HG03045 (cell line): ENCODE results near the gene MUC20.

Experiments used
- ATAC-seq: cut with Tn5 transposase; IDR thresholded peaks from one replicate; pipeline ENCODE4 v1.9.1; 2021; ENCODE audit warnings: mild to moderate bottlenecking, moderate library complexity; ENCODE audit not compliant: unreplicated experiment

Gene MUC20

DNA sequence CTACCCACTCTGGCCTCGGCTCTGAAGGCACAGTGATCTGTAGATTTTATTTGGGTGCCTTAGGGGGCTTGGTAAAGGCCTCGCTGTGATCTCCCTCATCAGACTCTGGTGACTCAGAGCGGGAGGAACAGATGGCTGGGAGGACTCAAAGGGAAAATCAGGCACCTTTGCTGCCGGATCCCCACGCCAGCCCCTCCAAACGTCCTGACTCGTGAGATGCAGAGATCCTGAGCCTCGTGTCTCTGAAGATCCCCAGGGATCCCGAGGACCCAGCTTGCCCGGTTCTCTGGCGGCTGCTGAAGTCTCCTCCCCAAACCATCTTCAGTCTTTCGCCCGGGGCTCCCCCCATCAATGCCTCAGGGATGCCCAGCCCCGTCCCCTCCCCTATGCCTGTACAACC lies 32.8 kb downstream of the MUC20 start:
- no peak for ATAC-seq

- no peak for ATAC-seq
Measured at GRCh38 chr3:195754141-195754540, 33.4 kb downstream of the MUC20 start.

DNA sequence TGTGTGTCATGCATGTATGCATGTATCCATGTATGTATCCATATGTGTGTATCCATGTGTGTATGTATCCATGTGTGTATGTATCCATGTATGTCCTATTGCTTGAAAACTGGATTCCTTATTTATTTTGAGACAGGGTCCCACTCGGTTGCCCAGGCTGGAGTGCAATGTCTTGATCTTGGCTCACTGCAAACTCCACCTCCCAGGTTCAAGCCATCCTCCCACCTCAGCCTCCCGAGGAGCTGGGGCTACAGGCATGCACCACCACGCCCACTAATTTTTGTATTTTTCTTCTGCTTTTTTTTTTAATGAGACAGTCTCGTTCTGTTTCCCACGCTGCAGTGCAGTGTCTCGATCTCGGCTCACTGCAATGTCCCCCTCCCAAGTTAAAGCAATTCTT lies 34.1 kb downstream of the MUC20 start:
- ATAC-seq, result no peak

- no peak for ATAC-seq
Measured at GRCh38 chr3:195755391-195755790, 34.6 kb downstream of the MUC20 start.

DNA sequence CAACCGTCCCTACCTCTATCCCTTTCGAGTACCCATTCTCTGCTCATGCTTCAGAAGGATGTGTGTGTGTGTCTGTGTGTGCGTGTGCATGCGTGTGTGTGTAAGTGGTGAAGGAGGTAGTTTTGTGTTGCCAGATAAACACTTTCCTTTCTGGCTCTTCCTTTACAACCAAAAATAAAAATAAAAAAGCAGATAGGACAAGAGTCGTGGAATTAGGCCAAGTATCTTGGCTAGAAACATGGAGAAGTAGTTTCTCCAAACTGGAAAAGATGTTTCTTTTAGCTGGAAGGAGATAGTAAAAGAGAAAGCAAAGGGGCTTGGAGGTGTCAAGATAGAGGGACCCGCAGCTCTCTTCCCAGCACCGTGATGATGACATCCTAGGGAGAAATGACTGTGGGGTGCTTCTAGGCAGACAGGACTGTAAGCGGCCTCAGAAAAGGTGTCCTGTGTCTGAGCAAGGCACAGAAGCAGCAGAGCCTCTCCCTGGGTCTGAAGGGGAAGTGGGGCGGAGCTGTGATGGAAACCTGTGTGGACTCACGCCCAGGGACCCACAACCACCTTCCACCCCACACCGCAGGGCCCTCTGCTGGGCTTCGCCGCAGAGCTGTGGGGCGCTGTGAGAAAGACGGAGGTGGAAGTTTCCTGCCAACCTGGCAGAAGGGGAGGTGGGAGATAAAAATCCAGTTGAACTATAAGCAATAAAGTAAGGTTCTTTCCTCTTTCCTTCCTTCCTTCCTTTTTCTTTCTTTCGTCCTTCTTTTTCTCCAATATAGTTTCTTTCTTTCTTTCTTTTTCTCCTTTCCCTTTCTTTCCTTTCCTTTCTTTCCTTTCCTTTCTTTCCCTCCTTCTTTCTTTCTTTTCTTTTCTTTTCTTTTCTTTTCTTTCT lies 35.3 kb downstream of the MUC20 start:
- no peak for ATAC-seq

GRCh38 chr3:195757438-195757770 lies 36.6 kb downstream of the MUC20 start:
- ATAC-seq, result no peak

- ATAC-seq, result no peak
Measured at GRCh38 chr3:195757827-195758226, 37.0 kb downstream of the MUC20 start.

DNA sequence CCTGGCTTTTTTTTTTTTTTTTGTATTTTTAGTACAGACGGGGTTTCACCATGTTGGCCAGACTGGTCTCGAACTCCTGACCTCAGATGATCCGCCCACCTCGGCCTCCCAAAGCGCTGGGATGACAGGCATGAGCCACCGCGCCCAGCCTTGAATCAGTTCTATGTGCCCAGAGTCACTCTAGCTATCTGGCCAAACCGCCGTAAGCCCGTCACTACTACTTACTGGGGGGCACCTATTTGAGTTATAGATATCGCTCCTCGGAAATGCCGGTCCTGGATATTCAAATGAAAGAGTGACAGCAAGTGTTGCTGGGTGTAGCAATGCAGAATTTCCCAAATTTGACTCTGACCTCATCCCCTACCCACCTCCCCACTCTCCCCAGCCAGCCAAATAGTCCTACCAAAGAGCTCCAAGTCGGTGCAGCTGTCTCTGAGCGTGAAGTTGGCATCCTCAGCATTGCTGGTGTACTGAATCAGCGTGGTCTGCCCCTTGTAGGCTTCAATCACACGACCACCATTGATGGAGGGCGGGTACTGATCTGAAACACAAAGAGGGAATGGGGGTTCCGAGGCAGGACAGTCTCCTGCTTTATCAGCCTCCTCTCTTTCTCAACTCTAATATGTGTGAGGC lies 38.1 kb downstream of the MUC20 start:
- ATAC-seq, result no peak

- ATAC-seq, result no peak
Measured at GRCh38 chr3:195760345-195761122, 39.8 kb downstream of the MUC20 start.

DNA sequence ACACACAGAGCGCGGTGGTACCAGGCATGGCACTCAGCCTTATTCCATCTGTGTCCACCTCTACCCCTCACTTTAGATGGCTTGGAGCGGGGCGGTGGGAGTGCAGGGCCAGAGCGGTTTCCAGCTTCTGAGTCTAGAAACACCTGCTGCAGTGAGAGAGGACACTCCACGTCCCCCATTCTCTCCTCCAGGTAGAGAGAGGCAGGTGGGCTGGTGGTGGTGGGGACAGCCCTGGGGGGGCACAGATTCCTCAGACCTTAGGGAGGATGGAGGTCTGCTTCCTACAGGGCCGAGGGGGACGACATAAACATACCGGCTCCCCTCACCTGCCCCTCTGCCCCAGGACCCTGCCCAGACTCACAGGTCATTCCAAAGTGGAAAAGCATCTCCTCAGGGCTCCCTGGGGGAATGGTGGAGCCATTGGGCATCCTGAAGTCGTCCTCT lies 40.4 kb downstream of the MUC20 start:
- ATAC-seq, result no peak

DNA sequence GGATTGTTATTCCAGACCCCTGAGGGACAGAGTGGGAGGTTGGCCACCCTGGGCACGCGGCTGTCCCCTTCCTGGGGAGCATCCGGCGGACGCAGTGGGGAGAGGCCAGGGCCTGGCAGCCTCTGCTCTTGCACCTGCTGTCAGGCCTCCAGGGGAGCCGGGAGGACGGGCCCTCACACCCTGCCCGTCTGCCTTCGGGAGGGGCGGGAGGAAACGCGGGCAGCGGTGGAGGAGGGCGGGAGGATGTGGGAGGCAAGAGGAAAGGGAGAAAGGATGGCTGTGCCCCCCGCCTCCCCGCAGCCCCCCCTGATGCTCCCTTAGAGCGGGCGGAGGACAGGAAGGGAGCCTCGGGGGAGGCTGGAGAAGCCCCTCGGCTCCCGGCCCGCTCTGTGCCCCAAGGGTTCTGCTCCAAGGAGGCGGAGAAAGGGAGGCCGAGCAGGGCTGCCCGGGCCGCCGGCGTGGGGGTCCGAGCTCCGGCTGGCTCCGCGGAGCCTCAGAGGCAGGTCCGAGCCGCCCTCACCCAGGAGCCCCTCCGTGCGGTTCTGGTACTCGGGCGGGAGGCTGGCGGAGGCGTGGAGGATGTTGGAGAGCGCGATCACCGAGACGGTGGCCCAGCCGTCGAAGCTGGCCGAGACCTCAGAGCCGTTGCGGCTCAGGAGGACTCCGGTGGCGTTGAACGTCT lies 40.9 kb downstream of the MUC20 start:
- no peak for ATAC-seq

- no peak for ATAC-seq
Measured at GRCh38 chr3:195762249-195762585, 41.4 kb downstream of the MUC20 start.

- no peak for ATAC-seq
Measured at GRCh38 chr3:195762611-195763010, 41.8 kb downstream of the MUC20 start.

- ATAC-seq, result no peak
Measured at GRCh38 chr3:195763076-195763830, 42.5 kb downstream of the MUC20 start.

DNA sequence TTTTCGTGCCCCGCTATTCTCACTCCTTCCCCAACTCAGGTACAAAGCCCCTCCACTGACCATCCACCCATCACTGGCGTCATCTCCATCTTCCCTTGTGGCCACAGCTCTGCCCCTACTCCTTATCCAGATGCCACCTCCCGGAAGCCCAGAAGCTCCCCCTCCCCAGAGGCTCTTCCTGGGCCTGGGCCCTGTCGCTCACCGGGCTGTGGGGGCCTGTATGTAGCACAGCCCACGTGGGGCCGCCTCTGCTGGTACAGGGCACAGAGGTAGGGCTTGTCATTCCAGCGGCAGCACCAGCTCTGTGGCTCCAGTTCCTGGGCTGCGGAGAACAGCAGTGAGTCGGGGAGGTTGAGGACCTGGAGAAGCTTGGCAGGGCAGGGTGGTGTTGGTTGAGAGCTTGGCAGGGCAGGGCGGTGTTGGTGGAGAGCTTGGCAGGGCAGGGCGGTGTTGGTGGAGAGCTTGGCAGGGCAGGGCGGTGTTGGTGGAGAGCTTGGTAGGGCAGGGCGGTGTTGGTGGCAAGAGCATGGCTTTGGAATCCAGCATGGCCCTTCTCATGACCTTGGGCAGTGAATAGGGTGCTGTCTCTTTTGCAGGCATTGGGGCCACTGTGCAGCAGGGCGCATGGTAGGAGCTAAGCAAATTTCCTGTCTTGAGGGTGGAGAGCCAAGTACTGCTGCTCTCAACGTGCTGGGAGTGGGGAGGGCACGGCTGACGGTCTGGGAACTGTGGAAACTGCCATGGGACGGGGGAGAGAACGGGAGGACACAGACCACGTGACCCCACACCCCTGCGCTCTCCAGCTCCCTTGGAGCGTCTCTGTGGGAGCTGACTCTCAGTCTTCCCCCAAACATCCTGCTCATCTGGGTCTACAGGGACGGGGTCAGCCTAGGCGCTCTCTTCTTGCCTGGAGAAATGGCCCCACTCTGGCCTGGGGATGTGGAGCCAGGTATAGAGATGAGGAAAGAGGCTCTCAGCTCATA lies 43.4 kb downstream of the MUC20 start:
- no peak for ATAC-seq

- no peak for ATAC-seq
Measured at GRCh38 chr3:195764961-195765706, 44.4 kb downstream of the MUC20 start.

GRCh38 chr3:195766671-195767070 lies 45.9 kb downstream of the MUC20 start:
- ATAC-seq, result no peak

DNA sequence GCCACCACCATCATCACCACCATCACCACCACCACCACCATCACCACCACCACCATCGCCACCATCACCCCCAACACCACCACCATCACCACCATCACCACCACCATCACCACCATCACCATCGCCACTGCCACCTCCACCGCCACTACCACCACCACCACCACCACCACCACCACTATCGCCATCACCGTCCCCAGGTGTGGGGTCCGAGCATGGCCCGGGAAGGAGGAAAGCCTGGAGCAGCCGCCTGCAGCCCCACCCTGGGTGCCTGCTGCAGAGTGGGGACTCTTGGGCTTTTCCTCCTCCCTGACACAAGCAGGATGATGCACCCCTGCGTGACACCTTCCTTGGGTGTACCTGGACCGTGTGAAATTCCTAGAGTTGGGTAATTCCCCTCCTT lies 47.0 kb downstream of the MUC20 start:
- no peak for ATAC-seq

GRCh38 chr3:195768414-195768813 lies 47.6 kb downstream of the MUC20 start:
- no peak for ATAC-seq
